ENCODE data around the gene SKAP1.
"Not testable (repeated sequence)": the region's sequence is repeated elsewhere in the genome, so short reads cannot be mapped to it uniquely, and the experiment has no call there.

Gene SKAP1

DNA sequence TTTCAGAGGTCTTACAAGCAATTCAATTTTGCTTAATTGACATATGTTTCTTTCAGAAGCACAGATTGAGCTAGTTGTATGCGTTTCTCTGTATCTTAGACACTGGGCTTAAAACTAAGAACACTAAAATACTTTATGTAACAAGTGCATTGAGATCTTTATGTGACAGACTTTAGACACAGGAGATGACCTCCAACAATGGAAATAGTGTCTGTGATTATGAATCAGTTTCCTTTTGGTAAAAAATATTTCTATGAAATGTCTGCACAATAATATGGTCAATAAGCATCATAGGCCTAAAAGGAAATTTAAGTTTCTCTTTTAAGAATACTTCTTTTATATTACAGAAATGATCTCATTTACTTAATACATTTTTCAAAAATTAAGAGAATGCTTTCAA lies 153.2 kb downstream of the SKAP1 start:
- no peak for DNase-seq

DNA sequence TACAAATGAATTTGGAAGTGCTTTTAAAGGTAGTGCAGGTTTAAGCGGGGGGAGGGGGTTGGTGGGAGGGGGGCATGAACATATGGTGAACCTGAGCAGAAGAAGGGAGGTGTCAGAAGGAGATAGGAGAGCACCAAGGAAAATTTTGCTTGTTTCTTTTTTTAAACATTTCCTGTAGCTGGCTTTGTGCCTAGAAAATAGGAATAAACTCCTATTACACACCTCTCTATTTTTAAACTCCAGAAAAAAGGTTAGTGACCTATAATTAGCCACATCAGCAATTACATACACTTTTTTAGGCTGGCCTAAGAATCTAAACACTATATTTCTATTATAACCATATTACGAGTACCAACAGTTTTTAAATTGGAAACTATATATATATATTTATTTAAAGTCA lies 159.1 kb downstream of the SKAP1 start:
- no peak for DNase-seq

- DNase-seq = no peak
Measured at GRCh38 chr17:48269209-48269608, 160.8 kb downstream of the SKAP1 start.

DNA sequence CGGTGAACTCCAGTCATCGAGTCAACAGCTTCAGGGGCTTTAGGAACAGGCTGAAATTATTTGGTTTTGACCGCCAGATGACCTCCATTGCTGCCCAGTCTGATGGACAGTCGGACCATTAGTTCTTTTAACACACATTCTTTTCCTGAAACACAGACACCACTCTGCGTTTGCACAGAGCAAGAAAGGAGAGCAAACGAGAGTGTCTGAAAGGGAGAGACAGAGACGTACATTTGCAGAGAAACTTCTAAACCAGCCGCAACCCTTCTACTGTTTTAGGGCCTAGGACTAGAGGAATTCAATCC lies 166.3 kb downstream of the SKAP1 start:
- DNase-seq = no peak

- no peak for DNase-seq
Measured at GRCh38 chr17:48262982-48263730, 166.9 kb downstream of the SKAP1 start.

GRCh38 chr17:48261297-48261880 lies 168.6 kb downstream of the SKAP1 start:
- peak; percentile 18 for DNase-seq

- DNase-seq = no peak
Measured at GRCh38 chr17:48259694-48260291, 170.2 kb downstream of the SKAP1 start.

- no peak for DNase-seq
Measured at GRCh38 chr17:48258331-48258730, 171.7 kb downstream of the SKAP1 start.

- no peak for DNase-seq
Measured at GRCh38 chr17:48255759-48256158, 174.3 kb downstream of the SKAP1 start.

GRCh38 chr17:48254896-48255295 lies 175.1 kb downstream of the SKAP1 start:
- DNase-seq = no peak

DNA sequence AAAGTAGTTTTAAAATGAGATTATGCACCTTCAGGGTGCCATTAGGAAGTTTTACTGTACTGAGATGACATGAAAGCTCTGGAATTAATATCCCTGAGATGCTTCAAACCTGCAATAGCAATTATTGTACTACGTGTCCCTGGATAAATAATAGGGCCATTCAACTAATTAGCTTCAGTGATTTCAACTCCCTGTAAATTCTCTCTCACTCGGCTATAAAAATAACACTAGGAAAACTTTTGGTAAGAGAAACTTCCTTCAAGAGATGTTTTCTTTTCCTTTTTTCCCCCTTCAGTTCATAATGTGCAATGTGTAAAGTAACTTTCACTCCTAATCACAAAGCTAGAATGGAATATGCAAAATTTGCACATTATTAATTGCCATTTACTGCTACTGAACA lies 176.0 kb downstream of the SKAP1 start:
- DNase-seq = no peak

- DNase-seq = no peak
Measured at GRCh38 chr17:48251950-48252349, 178.1 kb downstream of the SKAP1 start.

DNA sequence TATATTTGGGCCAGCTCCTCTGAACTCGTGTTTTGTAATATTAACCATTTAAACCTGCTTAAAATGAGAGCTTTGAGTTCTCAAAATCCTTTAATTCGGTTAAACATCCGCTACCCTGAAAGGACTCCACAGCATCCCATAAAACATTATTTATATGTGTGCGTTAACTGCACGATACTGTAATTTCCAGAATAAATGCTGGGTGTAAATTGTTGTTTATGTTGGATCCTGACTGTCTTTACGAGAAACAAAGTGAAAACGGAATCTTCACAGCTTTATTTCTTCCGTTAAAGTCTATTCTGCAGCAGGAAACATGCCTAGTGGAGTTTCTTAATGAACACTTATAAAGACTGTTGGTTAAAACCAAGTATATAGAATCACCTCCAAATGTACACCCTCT lies 179.1 kb downstream of the SKAP1 start:
- DNase-seq = no peak

DNA sequence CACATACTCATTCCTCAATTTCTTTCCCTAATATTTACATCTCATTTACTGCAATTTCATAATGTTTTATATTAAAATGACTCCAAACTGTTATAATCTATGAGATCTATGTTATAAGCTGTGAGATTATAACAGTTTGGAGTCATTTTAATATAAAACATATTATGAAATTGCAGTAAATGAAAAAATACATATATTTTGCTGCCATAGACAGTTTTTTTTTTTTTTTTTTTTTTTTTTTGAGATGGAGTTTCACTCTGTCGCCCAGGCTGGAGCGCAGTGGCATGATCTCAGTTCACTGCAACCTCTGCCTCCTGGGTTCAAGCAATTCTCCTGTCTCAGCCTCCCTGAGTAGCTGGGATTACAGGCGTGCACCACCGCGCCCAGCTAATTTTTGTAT lies 180.0 kb downstream of the SKAP1 start:
- DNase-seq = not testable (repeated sequence)

- no peak for DNase-seq
Measured at GRCh38 chr17:48247603-48248002, 182.4 kb downstream of the SKAP1 start.

DNA sequence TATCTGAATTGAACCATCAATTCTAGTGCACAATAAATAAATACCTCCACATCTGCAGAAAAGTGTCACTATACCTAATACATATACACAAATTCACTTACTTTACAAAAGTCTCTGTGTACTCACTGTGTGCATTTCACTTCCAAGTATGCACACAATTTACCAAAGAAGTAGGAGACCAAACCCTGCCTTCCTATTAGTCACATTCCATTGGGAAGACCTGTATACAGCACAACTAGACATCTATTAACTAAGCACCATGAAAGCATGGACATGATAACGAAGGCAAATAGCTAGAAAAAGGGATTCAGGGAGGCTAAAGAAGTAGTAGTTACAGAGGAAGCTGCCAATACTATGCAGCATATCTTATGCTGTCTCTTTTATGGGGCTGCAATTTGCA lies 183.0 kb downstream of the SKAP1 start:
- no peak for DNase-seq

DNA sequence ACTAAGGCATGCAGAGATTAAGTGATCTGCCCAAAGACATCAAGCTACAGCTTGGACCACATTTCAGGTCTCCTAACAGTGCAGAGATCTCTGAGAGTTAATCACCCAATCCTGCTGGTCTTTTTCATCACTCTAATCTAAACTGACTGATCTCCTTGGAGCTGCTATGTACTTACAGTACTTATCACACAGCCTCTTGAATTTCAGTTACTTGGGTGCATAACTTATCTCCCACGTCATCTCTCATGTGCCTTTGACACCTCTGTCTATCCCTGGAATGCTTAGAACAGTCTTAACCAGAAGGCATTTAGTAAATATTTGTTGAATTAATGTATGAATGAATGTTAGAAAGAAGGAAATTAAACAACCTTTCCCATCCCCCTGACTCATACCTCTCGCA lies 183.4 kb downstream of the SKAP1 start:
- DNase-seq = no peak

DNA sequence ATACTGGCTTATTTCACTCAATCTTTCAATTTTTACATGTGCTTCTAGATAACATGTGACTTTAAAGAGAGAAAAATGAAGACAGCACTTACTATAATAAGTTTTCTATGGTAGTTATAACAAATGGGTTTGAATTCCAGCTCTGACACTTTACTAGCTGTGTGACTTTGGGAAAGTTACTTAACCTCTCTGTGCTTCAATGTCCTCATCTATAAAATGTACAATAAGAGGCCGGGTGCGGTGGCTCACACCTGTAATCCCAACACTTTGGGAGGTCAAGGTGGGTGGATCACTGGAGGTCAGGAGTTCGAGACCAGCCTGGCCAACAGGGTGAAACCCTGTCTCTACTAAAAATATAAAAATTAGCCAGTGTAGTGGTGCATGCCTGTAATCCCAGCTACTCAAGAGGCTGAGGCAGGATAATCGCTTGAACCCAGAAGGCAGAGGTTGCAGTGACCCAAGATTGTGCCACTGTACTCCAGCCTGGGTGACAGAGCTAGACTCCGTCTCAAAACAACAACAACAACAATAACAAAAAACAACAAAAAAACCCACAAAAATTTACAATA lies 184.5 kb downstream of the SKAP1 start:
- DNase-seq = not testable (repeated sequence)

- no peak for DNase-seq
Measured at GRCh38 chr17:48244814-48245213, 185.2 kb downstream of the SKAP1 start.

GRCh38 chr17:48244121-48244711 lies 185.8 kb downstream of the SKAP1 start:
- DNase-seq = no peak

GRCh38 chr17:48241770-48242497 lies 188.1 kb downstream of the SKAP1 start:
- no peak for DNase-seq

DNA sequence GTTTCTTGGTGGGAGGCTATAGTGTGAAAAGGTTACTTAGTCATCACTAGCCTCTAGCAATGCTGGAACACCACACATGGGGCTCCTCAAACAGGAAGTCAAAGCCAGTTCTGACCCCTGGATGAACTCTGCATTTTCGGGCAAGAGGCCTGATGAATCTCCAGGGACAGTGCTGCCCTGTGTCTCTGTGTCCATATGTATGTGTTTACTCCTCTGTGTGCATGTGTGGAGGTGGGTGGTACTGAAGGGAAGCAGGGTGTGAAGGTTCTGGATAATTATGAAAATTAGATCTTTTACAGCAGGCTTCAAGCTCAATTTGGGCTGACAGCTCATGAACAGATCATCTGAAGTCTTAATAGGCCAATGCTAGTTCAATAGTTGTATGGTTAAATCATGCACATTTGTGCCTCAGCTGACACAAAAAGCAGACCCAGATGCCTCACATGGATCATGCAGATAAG lies 188.9 kb downstream of the SKAP1 start:
- peak; percentile 31 for DNase-seq

GRCh38 chr17:48240562-48241130 lies 189.4 kb downstream of the SKAP1 start:
- DNase-seq = no peak
